ENCODE measurements around the gene ADAMTS17. TPM values are rescaled to one million over a fixed set of nuclear protein-coding genes. Genes with fewer than 3 reads are reported as not detected.

The ADAMTS17 gene
- polyA plus RNA-seq, 2 of the 4 experiments (the other 2 are of a cell fraction) = 0.05 TPM; not detected in 1

GRCh38 chr15:100306098-100306497 is 35.7 kb downstream of the ADAMTS17 start (continued):
- TF ChIP-seq CTCF (IDR thresholded peaks at IDR 0.05) = no peak
- no peak for TF ChIP-seq CHD2 (IDR thresholded peaks at IDR 0.05; ENCODE audit: low read length, partially characterized antibody)
- no peak for TF ChIP-seq ZFP36 (IDR thresholded peaks at IDR 0.05; ENCODE audit: borderline replicate concordance, partially characterized antibody)
- TF ChIP-seq ZNF302 (CRISPR knock-in tag; IDR thresholded peaks at IDR 0.05) = no peak
- TF ChIP-seq EP300 (IDR thresholded peaks at IDR 0.05) = no peak

- DNase-seq (ENCODE audit: low read depth in 1 of 2, low spot score in 1 of 2) (no peak), FAIRE-seq (no peak), ATAC-seq (no peak)
- 3% methylated on average over 2 of the region's 2 CpGs for WGBS (ENCODE audit: missing lambda C conversion rate)
- peaks cover 10% of the 10 kb centered on the region; the same call in 2 of the 3 replicates for H3K9me3 ChIP-seq
- H3K4me3 ChIP-seq = no peak overlapping the region
- H3K4me2 ChIP-seq = no peak overlapping the region
- H3K27ac ChIP-seq = no peak overlapping the region
- POLR2A ChIA-PET = no interaction called here
- no peaks in the 10 kb centered on the region for H3K4me1 ChIP-seq
- TF ChIP-seq CBX2 (IDR thresholded peaks at IDR 0.05; ENCODE audit: borderline replicate concordance, low read depth) (no peak), KDM5A (IDR thresholded peaks at IDR 0.05) (no peak), RNF2 (IDR thresholded peaks at IDR 0.05; ENCODE audit: borderline replicate concordance, low read depth) (no peak), EHF (CRISPR knock-in tag; IDR thresholded peaks at IDR 0.05) (no peak), USF2 (IDR thresholded peaks at IDR 0.05) (no peak), RFX5 (IDR thresholded peaks at IDR 0.05) (no peak)
- CTCF ChIA-PET = no interaction called here
Measured at GRCh38 chr15:100301910-100302431, 39.8 kb downstream of the ADAMTS17 start.

- TF ChIP-seq RARB (CRISPR knock-in tag; IDR thresholded peaks at IDR 0.05) (no peak), ELK1 (IDR thresholded peaks at IDR 0.05; ENCODE audit: low read depth, low read length) (no peak), HEYL (CRISPR knock-in tag; IDR thresholded peaks at IDR 0.05) (no peak), PHF8 (IDR thresholded peaks at IDR 0.05; ENCODE audit: borderline replicate concordance, low read depth) (no peak), FOSB (CRISPR knock-in tag; IDR thresholded peaks at IDR 0.05) (no peak), HOXB5 (CRISPR knock-in tag; IDR thresholded peaks at IDR 0.05) (no peak), TFCP2L1 (CRISPR knock-in tag; IDR thresholded peaks at IDR 0.05) (no peak), TP53 (CRISPR knock-in tag; IDR thresholded peaks at IDR 0.05) (no peak), FOXS1 (CRISPR knock-in tag; IDR thresholded peaks at IDR 0.05) (no peak), MAX (IDR thresholded peaks at IDR 0.05) (no peak), HES2 (IDR thresholded peaks at IDR 0.05) (no peak)
- ATAC-seq = no peak
Measured at GRCh38 chr15:100298257-100298656, 43.5 kb downstream of the ADAMTS17 start.

More at GRCh38 chr15:100298257-100298656, 43.5 kb downstream of the ADAMTS17 start:
- H3K9me3 ChIP-seq = peaks cover 10% of the 10 kb centered on the region; the same call in 2 of the 3 replicates
- H3K4me3 ChIP-seq = no peak overlapping the region
- H3K4me1 ChIP-seq = no peaks in the 10 kb centered on the region
- DNase-seq (ENCODE audit: low read depth in 1 of 2, low spot score in 1 of 2) = no peak
- H3K27ac ChIP-seq = no peak overlapping the region
- ChIA-PET CTCF (no interaction called here), POLR2A (no interaction called here)
- FAIRE-seq = no peak
- H3K4me2 ChIP-seq = no peak overlapping the region
- 3% methylated on average over 7 of the region's 7 CpGs for WGBS (ENCODE audit: missing lambda C conversion rate)

All from A549 (cell line).